ENCODE measurements around the gene IMMT. TPM values are rescaled to one million over a fixed set of nuclear protein-coding genes. Genes with fewer than 3 reads are reported as not detected.

IMMT gene
- total and polyA plus RNA-seq, 2 experiments from 2014 or later = 107 to 196 TPM

GRCh38 chr2:86102157-86102556 lies 93.1 kb downstream of the IMMT start:
- Histone ChIP-seq H3K27me3 (no peaks in the 10 kb centered on the region), H3K4me1 (ENCODE audit: low read depth) (peaks cover 5% of the 10 kb centered on the region), H3K36me3 (peaks cover 24% of the 10 kb centered on the region), H3K4me3 (no peak overlapping the region), H3K9me3 (ENCODE audit: low read depth) (no peaks in the 10 kb centered on the region), H3K27ac (no peak overlapping the region)
- DNase-seq (ENCODE audit: low read depth in 1 of 2, low spot score in 1 of 2) = no peak
- TF ChIP-seq, protein P1, sequence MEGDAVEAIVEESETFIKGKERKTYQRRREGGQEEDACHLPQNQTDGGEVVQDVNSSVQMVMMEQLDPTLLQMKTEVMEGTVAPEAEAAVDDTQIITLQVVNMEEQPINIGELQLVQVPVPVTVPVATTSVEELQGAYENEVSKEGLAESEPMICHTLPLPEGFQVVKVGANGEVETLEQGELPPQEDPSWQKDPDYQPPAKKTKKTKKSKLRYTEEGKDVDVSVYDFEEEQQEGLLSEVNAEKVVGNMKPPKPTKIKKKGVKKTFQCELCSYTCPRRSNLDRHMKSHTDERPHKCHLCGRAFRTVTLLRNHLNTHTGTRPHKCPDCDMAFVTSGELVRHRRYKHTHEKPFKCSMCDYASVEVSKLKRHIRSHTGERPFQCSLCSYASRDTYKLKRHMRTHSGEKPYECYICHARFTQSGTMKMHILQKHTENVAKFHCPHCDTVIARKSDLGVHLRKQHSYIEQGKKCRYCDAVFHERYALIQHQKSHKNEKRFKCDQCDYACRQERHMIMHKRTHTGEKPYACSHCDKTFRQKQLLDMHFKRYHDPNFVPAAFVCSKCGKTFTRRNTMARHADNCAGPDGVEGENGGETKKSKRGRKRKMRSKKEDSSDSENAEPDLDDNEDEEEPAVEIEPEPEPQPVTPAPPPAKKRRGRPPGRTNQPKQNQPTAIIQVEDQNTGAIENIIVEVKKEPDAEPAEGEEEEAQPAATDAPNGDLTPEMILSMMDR (IDR thresholded peaks at IDR 0.05; ENCODE audit: low read depth, low read length) = no peak

DNA sequence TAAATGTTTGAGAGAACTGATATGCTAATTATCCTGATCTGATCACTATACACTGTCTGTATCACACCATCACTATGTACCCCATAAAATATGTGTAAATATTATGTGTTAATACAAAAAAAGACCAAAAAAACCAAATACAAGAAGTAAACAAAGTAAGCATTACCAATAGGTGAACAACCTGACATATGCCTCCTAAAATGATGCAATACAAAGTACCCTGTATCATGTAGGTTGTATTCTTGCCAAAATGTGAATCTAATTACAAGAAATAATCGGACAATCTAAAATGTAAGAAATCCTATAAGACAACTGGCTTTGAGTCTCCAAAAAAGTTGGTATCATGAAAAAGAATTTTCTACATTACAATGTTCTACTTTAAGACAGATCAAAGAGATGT lies 97.3 kb downstream of the IMMT start:
- DNase-seq (ENCODE audit: low read depth in 1 of 2, low spot score in 1 of 2) = no peak
- no peaks in the 10 kb centered on the region for H3K4me1 ChIP-seq (ENCODE audit: low read depth)
- H3K36me3 ChIP-seq = peaks cover 41% of the 10 kb centered on the region
- no peaks in the 10 kb centered on the region for H3K27me3 ChIP-seq
- H3K4me3 ChIP-seq = no peak overlapping the region
- H3K27ac ChIP-seq = no peak overlapping the region
- no peaks in the 10 kb centered on the region for H3K9me3 ChIP-seq (ENCODE audit: low read depth)
- TF ChIP-seq, protein P1 (IDR thresholded peaks at IDR 0.05; ENCODE audit: low read depth, low read length) = no peak

GRCh38 chr2:86097114-86097896 lies 98.0 kb downstream of the IMMT start:
- Histone ChIP-seq H3K27ac (no peak overlapping the region), H3K27me3 (no peaks in the 10 kb centered on the region), H3K9me3 (ENCODE audit: low read depth) (no peaks in the 10 kb centered on the region), H3K4me3 (no peak overlapping the region), H3K4me1 (ENCODE audit: low read depth) (no peaks in the 10 kb centered on the region), H3K36me3 (peaks cover 41% of the 10 kb centered on the region)
- TF ChIP-seq, protein P1 (IDR thresholded peaks at IDR 0.05; ENCODE audit: low read depth, low read length) = no peak
- DNase-seq (ENCODE audit: low read depth in 1 of 2, low spot score in 1 of 2) = no peak

GRCh38 chr2:86094229-86094628 lies 101.0 kb downstream of the IMMT start:
- no peaks in the 10 kb centered on the region for H3K4me1 ChIP-seq (ENCODE audit: low read depth)
- no peaks in the 10 kb centered on the region for H3K9me3 ChIP-seq (ENCODE audit: low read depth)
- H3K27me3 ChIP-seq = no peaks in the 10 kb centered on the region
- H3K36me3 ChIP-seq = peaks cover 37% of the 10 kb centered on the region
- H3K27ac ChIP-seq = no peak overlapping the region
- TF ChIP-seq, protein P1 (IDR thresholded peaks at IDR 0.05; ENCODE audit: low read depth, low read length) = no peak
- no peak for DNase-seq (ENCODE audit: low read depth in 1 of 2, low spot score in 1 of 2)
- H3K4me3 ChIP-seq = no peak overlapping the region

Other genes with a start within 250 kb of the IMMT start
- 12.5 and 19.4 TPM in 2 replicates for gene POLR1A, start 89.6 kb downstream of the IMMT start, total RNA-seq
- gene POLR1A, start 89.6 kb downstream of the IMMT start, polyA plus RNA-seq = 6.8 and 8.2 TPM in 2 replicates
- gene PTCD3, start 89.2 kb downstream of the IMMT start, total RNA-seq = 107 and 180 TPM in 2 replicates
- 112 and 174 TPM in 2 replicates for gene PTCD3, start 89.2 kb downstream of the IMMT start, polyA plus RNA-seq
- 22.1 and 22.6 TPM in 2 replicates for gene MRPL35, start 4.0 kb upstream of the IMMT start, total RNA-seq
- gene MRPL35, start 4.0 kb upstream of the IMMT start, polyA plus RNA-seq = 24.4 and 30.2 TPM in 2 replicates
- gene REEP1, start 142.2 kb upstream of the IMMT start, total RNA-seq = 14.6 and 22.7 TPM in 2 replicates
- 19.3 and 20.4 TPM in 2 replicates for gene REEP1, start 142.2 kb upstream of the IMMT start, polyA plus RNA-seq
- 45.0 and 55.6 TPM in 2 replicates for gene KDM3A, start 245.9 kb upstream of the IMMT start, total RNA-seq
- 40.7 and 47.2 TPM in 2 replicates for gene KDM3A, start 245.9 kb upstream of the IMMT start, polyA plus RNA-seq

Data from cardiac muscle cell (in vitro differentiated cells and primary cell).